MM.1S (cell line): Measurements from ENCODE around the gene ALG10.
A peak's percentile ranks its signal among the peaks of the same experiment; 100 is the strongest.
"Not testable (repeated sequence)": the region's sequence is repeated elsewhere in the genome, so short reads cannot be mapped to it uniquely, and the experiment has no call there.

Experiments
- CTCF ChIP-seq: fragments of 300-600 bp; sonication (generic); IDR thresholded peaks from 2 replicates; pipeline ENCODE4 v1.5.1; 2016; ENCODE audit warnings: antibody characterized with exemption, low read length, mixed read lengths
- EZH2phosphoT487 ChIP-seq: fragments of 300-600 bp; sonication (generic); IDR thresholded peaks from 2 replicates; pipeline ENCODE4 v1.6.1; 2018; ENCODE audit warnings: antibody characterized with exemption, low read length

- peak; percentile 27 for TF ChIP-seq CTCF
- TF ChIP-seq EZH2phosphoT487: not testable (repeated sequence)
These were observed 16.1 kb downstream of the ALG10 start for GRCh38 chr12:34038357-34038756.
